IMR-90 (cell line): Measurements from ENCODE around the gene ABAT. TPM values are rescaled to one million over a fixed set of nuclear protein-coding genes. Genes with fewer than 3 reads are reported as not detected.

ENCODE experiments used
- ATAC-seq: fragments of 200-7000 bp; cut with Tn5 transposase; 2 replicates; pipeline ENCODE4 v1.9.1; 2020; ENCODE audit warnings: low read depth, mild to moderate bottlenecking, moderate library complexity
- BruUV-seq: library from RNA; stranded (reverse); fragments of 400-500 nt; replicated peaks from 2 replicates; lab custom pipeline; 2021; lab: Mats Ljungman, UMichigan
- CTCF ChIA-PET: fragments of 300-600 bp; formaldehyde crosslinking; extraction: SDS; loops from one replicate; lab custom pipeline; 2021; ENCODE audit warnings: antibody characterized with exemption; lab: Yijun Ruan, JAX
- POLR2A ChIA-PET: fragments of 300-600 bp; sonication (Branson Sonifier 250); formaldehyde crosslinking; loops from one replicate; lab custom pipeline; 2022; ENCODE audit warnings: antibody characterized with exemption; ENCODE audit not compliant: unreplicated experiment; lab: Charles Lee
- DNase-seq: peaks from one replicate; pipeline ENCODE4 v3.0.0; 2013
- H2AFZ ChIP-seq: replicated peaks from 2 replicates; pipeline ENCODE3; 2013; ENCODE audit warnings: low read length, mild to moderate bottlenecking; ENCODE audit not compliant: poor library complexity
- H2AK5ac ChIP-seq: 2 replicates; pipeline ENCODE4 v1.6.1; 2013; ENCODE audit warnings: low read depth, low read length, inconsistent platforms
- H2AK9ac ChIP-seq: replicated peaks from 2 replicates; pipeline ENCODE3; 2013; ENCODE audit warnings: mild to moderate bottlenecking, low read depth, low read length, moderate library complexity; ENCODE audit not compliant: poor library complexity
- H2BK120ac ChIP-seq: 2 replicates; pipeline ENCODE4 v1.6.1; 2013; ENCODE audit warnings: low read depth, low read length, inconsistent platforms
- H2BK15ac ChIP-seq: 3 replicates; pipeline ENCODE4 v1.6.1; 2013; ENCODE audit warnings: low read depth, low read length, inconsistent platforms
- H2BK20ac ChIP-seq: 2 replicates; pipeline ENCODE4 v1.6.1; 2013; ENCODE audit warnings: low read depth, mild to moderate bottlenecking, inconsistent platforms, low read length, moderate library complexity
- H2BK5ac ChIP-seq: 2 replicates; pipeline ENCODE4 v1.6.1; 2013; ENCODE audit warnings: mild to moderate bottlenecking, low read depth, low read length, inconsistent platforms; ENCODE audit not compliant: poor library complexity, severe bottlenecking
- H3K14ac ChIP-seq: replicated peaks from 2 replicates; pipeline ENCODE4 v1.6.1; 2013; ENCODE audit warnings: low read depth, low read length, inconsistent platforms
- H3K18ac ChIP-seq: 2 replicates; pipeline ENCODE4 v1.6.1; 2013; ENCODE audit warnings: low read depth, low read length, control low read depth
- H3K23ac ChIP-seq: 2 replicates; pipeline ENCODE4 v1.6.1; 2013; ENCODE audit warnings: low read depth, low read length, inconsistent platforms
- H3K27ac ChIP-seq: 2 replicates; pipeline ENCODE4 v1.5.1; 2013; ENCODE audit warnings: mild to moderate bottlenecking, control low read depth, low read length; ENCODE audit not compliant: insufficient read depth
- H3K27me3 ChIP-seq: 2 replicates; pipeline ENCODE4 v1.6.1; 2013; ENCODE audit warnings: low read length; ENCODE audit not compliant: control insufficient read depth, insufficient read depth
- H3K36me3 ChIP-seq: 2 replicates; pipeline ENCODE4 v1.6.1; 2013; ENCODE audit warnings: low read length, mixed read lengths; ENCODE audit not compliant: control insufficient read depth, insufficient read depth
- H3K4ac ChIP-seq: 2 replicates; pipeline ENCODE4 v1.6.1; 2013; ENCODE audit warnings: low read depth, low read length, inconsistent platforms
- H3K4me1 ChIP-seq: 2 replicates; pipeline ENCODE4 v1.6.1; 2013; ENCODE audit warnings: low read length, mixed read lengths; ENCODE audit not compliant: control insufficient read depth, insufficient read depth
- H3K4me2 ChIP-seq: 2 replicates; pipeline ENCODE4 v1.6.1; 2013; ENCODE audit warnings: low read depth, mild to moderate bottlenecking, control low read depth, low read length, moderate library complexity
- H3K4me3 ChIP-seq: 2 replicates; pipeline ENCODE4 v1.5.1; 2013; ENCODE audit warnings: low read depth, mild to moderate bottlenecking, control low read depth, low read length, moderate library complexity; ENCODE audit not compliant: insufficient read depth
- H3K56ac ChIP-seq: 2 replicates; pipeline ENCODE4 v1.6.1; 2013; ENCODE audit warnings: low read length, inconsistent platforms; ENCODE audit not compliant: insufficient read depth; ENCODE audit errors: extremely low read depth
- H3K79me1 ChIP-seq, 2 experiments: 2 replicates each; pipeline ENCODE4 v1.6.1; 2013; ENCODE audit warnings: low read length in 2 of 2, inconsistent platforms in 1 of 2, low read depth in 1 of 2
- H3K9ac ChIP-seq: 2 replicates; pipeline ENCODE4 v1.6.1; 2013; ENCODE audit warnings: low read depth, low read length, control low read depth
- H3K9me1 ChIP-seq: 2 replicates; pipeline ENCODE4 v1.6.1; 2013; ENCODE audit warnings: low read length, inconsistent platforms; ENCODE audit not compliant: insufficient read depth
- H3K9me3 ChIP-seq: 2 replicates; pipeline ENCODE4 v1.6.1; 2013; ENCODE audit warnings: low read length; ENCODE audit not compliant: control insufficient read depth, insufficient read depth
- H4K20me1 ChIP-seq: 2 replicates; pipeline ENCODE4 v1.6.1; 2013; ENCODE audit warnings: low read length, inconsistent platforms; ENCODE audit not compliant: insufficient read depth
- H4K5ac ChIP-seq: 2 replicates; pipeline ENCODE4 v1.6.1; 2013; ENCODE audit warnings: mild to moderate bottlenecking, low read depth, low read length, control low read depth
- H4K8ac ChIP-seq, 2 experiments: 2 replicates each; pipeline ENCODE4 v1.6.1; 2013; ENCODE audit warnings: low read depth in 2 of 2, low read length in 2 of 2, control low read depth in 1 of 2, inconsistent platforms in 1 of 2
- H4K91ac ChIP-seq: 2 replicates; pipeline ENCODE4 v1.6.1; 2013; ENCODE audit warnings: low read depth, low read length, inconsistent platforms; ENCODE audit not compliant: insufficient read depth
- BHLHE40 ChIP-seq: fragments of 150-350 bp; IDR thresholded peaks from 2 replicates; pipeline ENCODE4 v1.6.1; 2016; ENCODE audit warnings: mild to moderate bottlenecking, low read depth, low read length
- CEBPB ChIP-seq: IDR thresholded peaks from 2 replicates; pipeline ENCODE4 v1.6.1; 2012; ENCODE audit warnings: low read depth, low read length, improper control_type of control experiment
- CHD1 ChIP-seq: IDR thresholded peaks from 2 replicates; pipeline ENCODE4 v1.6.1; 2012; ENCODE audit warnings: low read depth, low read length, improper control_type of control experiment
- FOS ChIP-seq: fragments of 150-350 bp; IDR thresholded peaks from 2 replicates; pipeline ENCODE4 v1.6.1; 2016; ENCODE audit warnings: low read depth, low read length
- MAFK ChIP-seq: IDR thresholded peaks from 2 replicates; pipeline ENCODE4 v1.6.1; 2012; ENCODE audit warnings: low read depth, low read length, improper control_type of control experiment
- MAZ ChIP-seq: IDR thresholded peaks from 2 replicates; pipeline ENCODE4 v1.6.1; 2012; ENCODE audit warnings: low read depth, mild to moderate bottlenecking, low read length, improper control_type of control experiment, moderate library complexity, borderline replicate concordance
- MXI1 ChIP-seq: IDR thresholded peaks from 2 replicates; pipeline ENCODE4 v1.6.1; 2012; ENCODE audit warnings: low read depth, mild to moderate bottlenecking, low read length, moderate library complexity, borderline replicate concordance
- NFE2L2 ChIP-seq: fragments of 150-350 bp; IDR thresholded peaks from 2 replicates; pipeline ENCODE4 v1.6.1; 2016; ENCODE audit warnings: low read depth, mild to moderate bottlenecking, low read length
- POLR2A ChIP-seq: IDR thresholded peaks from 2 replicates; pipeline ENCODE4 v1.6.1; 2012; ENCODE audit warnings: mild to moderate bottlenecking, low read depth, low read length
- RAD21 ChIP-seq: IDR thresholded peaks from 2 replicates; pipeline ENCODE4 v1.6.1; 2012; ENCODE audit warnings: low read length, improper control_type of control experiment
- RCOR1 ChIP-seq: IDR thresholded peaks from 2 replicates; pipeline ENCODE4 v1.6.1; 2012; ENCODE audit warnings: mild to moderate bottlenecking, low read length, improper control_type of control experiment; ENCODE audit not compliant: insufficient replicate concordance
- RFX5 ChIP-seq: IDR thresholded peaks from 2 replicates; pipeline ENCODE4 v1.8.0; 2012; ENCODE audit warnings: low read depth, mild to moderate bottlenecking, low read length, moderate library complexity
- SMC3 ChIP-seq: fragments of 150-350 bp; IDR thresholded peaks from 2 replicates; pipeline ENCODE4 v1.6.1; 2016; ENCODE audit warnings: low read depth, mild to moderate bottlenecking, antibody characterized with exemption, low read length, moderate library complexity
- WGBS, 2 experiments: methylation state at CpG; one replicate each; pipeline versions ENCODE4 v1.1.5 to v1.1.7; 2013; ENCODE audit warnings: missing lambda C conversion rate in 2 of 2; ENCODE audit not compliant: insufficient read length in 1 of 2; ENCODE audit errors: extremely low coverage in 2 of 2; 5-methylcytosine and 5-hydroxymethylcytosine counted together
- dilution Hi-C: fragments of 300-500 bp; cut with HindIII; formaldehyde crosslinking; loops from one replicate; pipeline ENCODE4 v1.14.3; 2018; ENCODE audit warnings: low sequenced_read_pairs; ENCODE audit not compliant: unreplicated experiment
- in situ Hi-C: fragments of 300-500 bp; cut with MboI; formaldehyde crosslinking; loops from 3 replicates; pipeline ENCODE4 v1.14.3; 2019; ENCODE audit warnings: low sequenced_read_pairs, inconsistent platforms, mixed read lengths
- intact Hi-C: fragments of 100-400 bp; cut with micrococcal nuclease; formaldehyde crosslinking; loops from 2 replicates; pipeline ENCODE4 v1.10.0; 2022
- polyA plus RNA-seq, 3 experiments: library from polyadenylated mRNA; depleted of rRNA; stranded (reverse); fragments of >200 nt; gene quantifications; 2 replicates each; pipeline ENCODE4 v1.2.3, GENCODE V29; 2012; ENCODE audit warnings: low replicate concordance in 1 of 3
- total RNA-seq: library from RNA; depleted of rRNA; stranded (reverse); fragments of >200 nt; gene quantifications from 2 replicates; pipeline ENCODE4 v1.2.3, GENCODE V29; 2012
- TF ChIP-seq, protein P1 (sequence below): fragments of 150-350 bp; IDR thresholded peaks from 2 replicates; pipeline ENCODE4 v1.6.1; 2016; ENCODE audit warnings: low read depth, mild to moderate bottlenecking, low read length, moderate library complexity, borderline replicate concordance
- TF ChIP-seq, protein P2 (sequence below): fragments of 150-350 bp; IDR thresholded peaks from 2 replicates; pipeline ENCODE4 v1.6.1; 2017; ENCODE audit warnings: mild to moderate bottlenecking, antibody characterized with exemption, low read length, low read depth
- TF ChIP-seq, protein P3 (sequence below): conservative IDR thresholded peaks from 2 replicates; pipeline ENCODE4 v1.5.1; 2012; ENCODE audit warnings: mild to moderate bottlenecking, low read depth, low read length, improper control_type of control experiment

Gene ABAT
- total and polyA plus RNA-seq, 2 of the 4 experiments (the other 2 are of a cell fraction) = 4.5 to 6.9 TPM

DNA sequence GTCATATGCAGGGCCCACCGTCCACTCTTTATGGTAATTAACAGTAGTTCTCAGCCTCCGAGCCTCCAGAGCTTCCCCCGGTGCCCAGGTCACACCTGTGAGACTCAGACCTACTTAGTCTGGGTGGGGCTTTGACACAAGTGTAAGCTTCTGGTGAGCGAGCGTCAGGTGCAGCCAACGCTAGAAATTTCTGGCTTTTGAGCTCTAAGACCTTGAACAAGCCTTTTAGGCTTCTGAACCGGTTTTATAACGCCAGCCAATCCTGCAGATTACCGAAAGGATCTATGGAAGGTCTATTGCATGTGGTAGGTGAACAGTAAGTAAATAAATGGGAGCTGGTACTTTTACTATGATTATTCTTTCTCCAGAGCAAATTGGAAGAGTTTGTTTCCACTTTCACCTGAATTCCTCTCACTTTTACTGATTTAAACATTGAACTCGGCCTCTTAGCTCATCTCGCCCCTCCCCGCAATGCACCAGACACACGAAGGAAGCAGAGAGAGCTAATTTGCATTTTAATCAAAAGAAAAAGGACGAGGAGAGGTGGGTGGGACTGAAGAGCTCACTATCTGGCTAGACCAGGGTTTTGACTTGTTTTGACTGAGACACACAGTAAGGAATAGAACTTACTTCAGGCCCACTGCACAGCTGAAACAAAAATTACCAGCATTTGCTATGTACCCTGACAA is 47.1 kb downstream of the ABAT start:
- POLR2A ChIA-PET = no interaction called here
- H2AFZ ChIP-seq = no peak overlapping the region
- H3K4me1 ChIP-seq = no peaks in the 10 kb centered on the region
- WGBS, 2 experiments = 50% methylated on average over 5 of the region's 14 CpGs; no CpG with 5 or more reads in 1 of the 2 experiments
- H3K18ac ChIP-seq = no peak overlapping the region
- H2BK5ac ChIP-seq = no peak overlapping the region
- H4K20me1 ChIP-seq = no peaks in the 10 kb centered on the region
- no peak overlapping the region for H4K8ac ChIP-seq
- H2BK120ac ChIP-seq = no peak overlapping the region
- H2AK9ac ChIP-seq = no peak overlapping the region
- no TSS peak for BruUV-seq
- intact Hi-C loops (no loop called here), dilution Hi-C loops (no loop called here), in situ Hi-C loops (no loop called here)
- no peak overlapping the region for H3K9ac ChIP-seq
- H3K9me3 ChIP-seq = peaks cover 5% of the 10 kb centered on the region; the same call in 1 of the 2 replicates
- no peak overlapping the region for H4K91ac ChIP-seq
- H3K14ac ChIP-seq = no peak overlapping the region
- H3K4me2 ChIP-seq = no peak overlapping the region
- no peak overlapping the region for H2BK15ac ChIP-seq
- no peak overlapping the region for H3K4me3 ChIP-seq
- no peaks in the 10 kb centered on the region for H3K79me1 ChIP-seq
- no peak overlapping the region for H2BK20ac ChIP-seq
- H3K4ac ChIP-seq = no peak overlapping the region
- no peak overlapping the region for H3K27ac ChIP-seq
- CTCF ChIA-PET = no interaction called here
- no peak overlapping the region for H2AK5ac ChIP-seq
- no peak overlapping the region for H3K56ac ChIP-seq
- no peak for TF ChIP-seq CEBPB
- TF ChIP-seq RAD21 = no peak
- TF ChIP-seq SMC3 = no peak
- no peak for TF ChIP-seq CHD1
- TF ChIP-seq RCOR1 = no peak
- TF ChIP-seq POLR2A = no peak
- no peak for TF ChIP-seq MXI1
- TF ChIP-seq, protein P1, sequence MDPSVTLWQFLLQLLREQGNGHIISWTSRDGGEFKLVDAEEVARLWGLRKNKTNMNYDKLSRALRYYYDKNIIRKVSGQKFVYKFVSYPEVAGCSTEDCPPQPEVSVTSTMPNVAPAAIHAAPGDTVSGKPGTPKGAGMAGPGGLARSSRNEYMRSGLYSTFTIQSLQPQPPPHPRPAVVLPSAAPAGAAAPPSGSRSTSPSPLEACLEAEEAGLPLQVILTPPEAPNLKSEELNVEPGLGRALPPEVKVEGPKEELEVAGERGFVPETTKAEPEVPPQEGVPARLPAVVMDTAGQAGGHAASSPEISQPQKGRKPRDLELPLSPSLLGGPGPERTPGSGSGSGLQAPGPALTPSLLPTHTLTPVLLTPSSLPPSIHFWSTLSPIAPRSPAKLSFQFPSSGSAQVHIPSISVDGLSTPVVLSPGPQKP = no peak
- TF ChIP-seq, protein P2, sequence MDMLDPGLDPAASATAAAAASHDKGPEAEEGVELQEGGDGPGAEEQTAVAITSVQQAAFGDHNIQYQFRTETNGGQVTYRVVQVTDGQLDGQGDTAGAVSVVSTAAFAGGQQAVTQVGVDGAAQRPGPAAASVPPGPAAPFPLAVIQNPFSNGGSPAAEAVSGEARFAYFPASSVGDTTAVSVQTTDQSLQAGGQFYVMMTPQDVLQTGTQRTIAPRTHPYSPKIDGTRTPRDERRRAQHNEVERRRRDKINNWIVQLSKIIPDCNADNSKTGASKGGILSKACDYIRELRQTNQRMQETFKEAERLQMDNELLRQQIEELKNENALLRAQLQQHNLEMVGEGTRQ = no peak
- no peak for TF ChIP-seq MAFK
- no peak for TF ChIP-seq MAZ
- TF ChIP-seq RFX5 = no peak
- TF ChIP-seq, protein P3, sequence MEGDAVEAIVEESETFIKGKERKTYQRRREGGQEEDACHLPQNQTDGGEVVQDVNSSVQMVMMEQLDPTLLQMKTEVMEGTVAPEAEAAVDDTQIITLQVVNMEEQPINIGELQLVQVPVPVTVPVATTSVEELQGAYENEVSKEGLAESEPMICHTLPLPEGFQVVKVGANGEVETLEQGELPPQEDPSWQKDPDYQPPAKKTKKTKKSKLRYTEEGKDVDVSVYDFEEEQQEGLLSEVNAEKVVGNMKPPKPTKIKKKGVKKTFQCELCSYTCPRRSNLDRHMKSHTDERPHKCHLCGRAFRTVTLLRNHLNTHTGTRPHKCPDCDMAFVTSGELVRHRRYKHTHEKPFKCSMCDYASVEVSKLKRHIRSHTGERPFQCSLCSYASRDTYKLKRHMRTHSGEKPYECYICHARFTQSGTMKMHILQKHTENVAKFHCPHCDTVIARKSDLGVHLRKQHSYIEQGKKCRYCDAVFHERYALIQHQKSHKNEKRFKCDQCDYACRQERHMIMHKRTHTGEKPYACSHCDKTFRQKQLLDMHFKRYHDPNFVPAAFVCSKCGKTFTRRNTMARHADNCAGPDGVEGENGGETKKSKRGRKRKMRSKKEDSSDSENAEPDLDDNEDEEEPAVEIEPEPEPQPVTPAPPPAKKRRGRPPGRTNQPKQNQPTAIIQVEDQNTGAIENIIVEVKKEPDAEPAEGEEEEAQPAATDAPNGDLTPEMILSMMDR = no peak
- TF ChIP-seq NFE2L2 = no peak
- TF ChIP-seq BHLHE40 = no peak
- no peak for TF ChIP-seq FOS
- no peak for DNase-seq
- peaks cover 8% of the 10 kb centered on the region for H3K27me3 ChIP-seq
- no peak overlapping the region for H4K5ac ChIP-seq
- H3K9me1 ChIP-seq = no peaks in the 10 kb centered on the region
- H3K36me3 ChIP-seq = no peaks in the 10 kb centered on the region
- no peak for ATAC-seq
- no peak overlapping the region for H3K23ac ChIP-seq
